Measurements from ENCODE around the gene USP47.

The USP47 gene

GRCh38 chr11:11968511-11969280 is 126.9 kb downstream of the USP47 start:
- no peak for DNase-seq

GRCh38 chr11:11969380-11970215 is 127.8 kb downstream of the USP47 start:
- no peak for DNase-seq

- no peak for DNase-seq
These were observed 128.8 kb downstream of the USP47 start for GRCh38 chr11:11970556-11970955.

- DNase-seq: no peak
These were observed 130.3 kb downstream of the USP47 start for GRCh38 chr11:11971906-11972547.

- DNase-seq: no peak
These were observed 131.1 kb downstream of the USP47 start for GRCh38 chr11:11972730-11973341.

- no peak for DNase-seq
These were observed 131.6 kb downstream of the USP47 start for GRCh38 chr11:11973361-11973800.

GRCh38 chr11:11973866-11974265 is 132.1 kb downstream of the USP47 start:
- no peak for DNase-seq

- no peak for DNase-seq
These were observed 133.7 kb downstream of the USP47 start for GRCh38 chr11:11975201-11976092.

GRCh38 chr11:11976481-11977127 is 134.8 kb downstream of the USP47 start:
- DNase-seq: no peak

GRCh38 chr11:11977206-11977938 is 135.6 kb downstream of the USP47 start:
- no peak for DNase-seq

GRCh38 chr11:11978098-11978637 is 136.4 kb downstream of the USP47 start:
- no peak for DNase-seq

GRCh38 chr11:11978792-11979487 is 137.2 kb downstream of the USP47 start:
- no peak for DNase-seq

GRCh38 chr11:11979488-11980117 is 137.8 kb downstream of the USP47 start:
- DNase-seq: no peak

- DNase-seq: no peak
These were observed 138.4 kb downstream of the USP47 start for GRCh38 chr11:11980200-11980599.

- DNase-seq: no peak
These were observed 139.1 kb downstream of the USP47 start for GRCh38 chr11:11980841-11981308.

GRCh38 chr11:11981364-11981763 is 139.6 kb downstream of the USP47 start:
- DNase-seq: no peak

- no peak for DNase-seq
These were observed 140.1 kb downstream of the USP47 start for GRCh38 chr11:11981840-11982239.

- DNase-seq: no peak
These were observed 140.7 kb downstream of the USP47 start for GRCh38 chr11:11982461-11982860.

- no peak for DNase-seq
These were observed 141.2 kb downstream of the USP47 start for GRCh38 chr11:11982975-11983374.
